Endothelial cell of umbilical vein (primary cell): ENCODE data around the gene INPP5A. TPM values are rescaled to one million over a fixed set of nuclear protein-coding genes. Genes with fewer than 3 reads are reported as not detected.

Experiments
- BruUV-seq: library from RNA; stranded (reverse); fragments of 400-500 nt; replicated peaks from 2 replicates; lab custom pipeline; 2021; lab: Mats Ljungman, UMichigan
- CTCF ChIA-PET: fragments of 300-600, 350-600 bp; sonication (Branson Sonifier 250); formaldehyde crosslinking; loops from one replicate; lab custom pipeline; 2021; ENCODE audit warnings: antibody characterized with exemption, inconsistent platforms; lab: Charles Lee
- POLR2A ChIA-PET: fragments of 300-600, 350-600 bp; sonication (Branson Sonifier 250); formaldehyde crosslinking; loops from one replicate; lab custom pipeline; 2021; ENCODE audit warnings: antibody characterized with exemption, inconsistent platforms; lab: Charles Lee
- DNase-seq: peaks from one replicate; pipeline ENCODE4 v3.0.0-alpha.2; 2011; ENCODE audit warnings: low read depth, low spot score
- FAIRE-seq: peaks from 2 replicates; lab custom pipeline; 2011; peaks lifted over from hg19 to GRCh38; lab: Jason Lieb, UNC
- H2AFZ ChIP-seq: 2 replicates; pipeline ENCODE4 v1.6.0; 2012; ENCODE audit warnings: low read depth, low read length, control low read depth, inconsistent platforms
- H3K27ac ChIP-seq: 2 replicates; pipeline ENCODE4 v1.5.1; 2011; ENCODE audit warnings: low read depth, mild to moderate bottlenecking, control low read depth, low read length, moderate library complexity; ENCODE audit not compliant: insufficient read depth
- H3K27me3 ChIP-seq, 2 experiments: 2 replicates each; pipeline versions ENCODE4 v1.6.0 to v1.6.1; 2011; ENCODE audit warnings: low read length in 2 of 2, mixed read lengths in 1 of 2; ENCODE audit not compliant: control insufficient read depth in 2 of 2, insufficient read depth in 2 of 2
- H3K36me3 ChIP-seq, 2 experiments: 2 replicates in 1 of 2; 3 replicates in 1 of 2; pipeline ENCODE4 v1.5.1; 2011; ENCODE audit warnings: low read length in 2 of 2, mild to moderate bottlenecking in 1 of 2, moderate library complexity in 1 of 2; ENCODE audit not compliant: control insufficient read depth in 2 of 2, insufficient read depth in 2 of 2; ENCODE audit errors: extremely low read depth in 1 of 2
- H3K4me1 ChIP-seq: 3 replicates; pipeline ENCODE4 v1.5.1; 2011; ENCODE audit warnings: mild to moderate bottlenecking, low read length; ENCODE audit not compliant: control insufficient read depth, insufficient read depth; ENCODE audit errors: extremely low read depth
- H3K4me2 ChIP-seq: 2 replicates; pipeline ENCODE4 v1.6.1; 2011; ENCODE audit warnings: low read length, control low read depth, mixed read lengths; ENCODE audit not compliant: insufficient read depth
- H3K4me3 ChIP-seq, 3 experiments: fragments of 200-600 bp in 1 of 3; sonication (generic), shearing (Covaris generic) in 1 of 3; replicated peaks in 1 of 3; 2 replicates each; pipeline ENCODE4 v1.5.1; 2011 to 2016; ENCODE audit warnings: control low read depth in 3 of 3, low read length in 3 of 3, mild to moderate bottlenecking in 2 of 3, inconsistent platforms in 1 of 3, low read depth in 1 of 3, moderate library complexity in 1 of 3; ENCODE audit not compliant: insufficient read depth in 1 of 3
- H3K79me2 ChIP-seq: 2 replicates; pipeline ENCODE4 v1.6.0; 2012; ENCODE audit warnings: low read length, inconsistent platforms; ENCODE audit not compliant: control insufficient read depth, insufficient read depth
- H3K9ac ChIP-seq: replicated peaks from 2 replicates; pipeline ENCODE3; 2011; ENCODE audit warnings: low read length, control low read depth; ENCODE audit not compliant: insufficient read depth; ENCODE audit errors: extremely low read depth
- H3K9me1 ChIP-seq: replicated peaks from 3 replicates; pipeline ENCODE4 v1.6.0; 2011; ENCODE audit warnings: mild to moderate bottlenecking, low read length; ENCODE audit not compliant: control insufficient read depth, insufficient read depth; ENCODE audit errors: extremely low read depth
- H3K9me3 ChIP-seq: replicated peaks from 2 replicates; pipeline ENCODE4 v1.5.1; 2012; ENCODE audit warnings: low read length, inconsistent platforms; ENCODE audit not compliant: control insufficient read depth, insufficient read depth
- H4K20me1 ChIP-seq: replicated peaks from 2 replicates; pipeline ENCODE3; 2011; ENCODE audit warnings: mild to moderate bottlenecking, low read length; ENCODE audit not compliant: control insufficient read depth, insufficient read depth; ENCODE audit errors: extremely low read depth
- EZH2 ChIP-seq: IDR thresholded peaks from 2 replicates; pipeline ENCODE4 v1.6.1; 2012; ENCODE audit warnings: borderline replicate concordance, low read depth, mild to moderate bottlenecking, moderate library complexity, low read length, inconsistent platforms; ENCODE audit not compliant: severe bottlenecking
- FOS ChIP-seq: IDR thresholded peaks from 2 replicates; pipeline ENCODE4 v1.6.1; 2011; ENCODE audit warnings: mild to moderate bottlenecking, low read length, moderate library complexity, borderline replicate concordance; ENCODE audit not compliant: insufficient read depth
- GATA2 ChIP-seq: IDR thresholded peaks from 2 replicates; pipeline ENCODE4 v1.7.0; 2011; ENCODE audit warnings: low read depth, mild to moderate bottlenecking, moderate library complexity, mixed read lengths, low read length; ENCODE audit not compliant: insufficient read length, insufficient read depth
- JUN ChIP-seq: IDR thresholded peaks from 2 replicates; pipeline ENCODE4 v1.6.1; 2011; ENCODE audit warnings: borderline replicate concordance, low read depth; ENCODE audit not compliant: insufficient read length, insufficient read depth
- MYC ChIP-seq: IDR thresholded peaks from one replicate; pipeline ENCODE4 v1.6.1; 2011; ENCODE audit warnings: mild to moderate bottlenecking, low read depth, low read length
- POLR2A ChIP-seq: IDR thresholded peaks from 2 replicates; pipeline ENCODE4 v1.6.1; 2012; ENCODE audit warnings: low read depth, mild to moderate bottlenecking, control low read depth, low read length
- POLR2AphosphoS5 ChIP-seq: IDR thresholded peaks from 2 replicates; pipeline ENCODE4 v1.6.1; 2012; ENCODE audit warnings: low read depth, mild to moderate bottlenecking, control low read depth, low read length, moderate library complexity; ENCODE audit not compliant: insufficient read depth
- dilution Hi-C: fragments of 300-500 bp; cut with MboI; formaldehyde crosslinking; loops from one replicate; pipeline ENCODE4 v1.15.0; 2019; ENCODE audit warnings: low sequenced_read_pairs; ENCODE audit not compliant: extremely low pct_ligation_motif_present
- intact Hi-C: fragments of 100-400 bp; cut with micrococcal nuclease; formaldehyde crosslinking; loops from one replicate; pipeline ENCODE4 v1.10.0; 2022
- polyA plus RNA-seq, 4 experiments: library from polyadenylated mRNA; depleted of rRNA in 3 of 4; stranded (reverse) in 3 of 4; unstranded in 1 of 4; fragments of >200 nt; gene quantifications; 2 replicates each; pipeline versions ENCODE4 v1.2.1 to v1.2.3, GENCODE V29; 2011 to 2012; ENCODE audit warnings: missing spikeins in 1 of 4
- total RNA-seq: library from RNA; stranded (reverse); gene quantifications from 2 replicates; pipeline ENCODE4 v1.2.3, GENCODE V29; 2021
- TF ChIP-seq, protein P1 (sequence below), 2 donors: IDR thresholded peaks; 1 replicate in 1 of 2; 2 replicates in 1 of 2; pipeline ENCODE4 v1.5.1; 2011; ENCODE audit warnings: low read length in 2 of 2, mild to moderate bottlenecking in 2 of 2, moderate library complexity in 2 of 2, control low read depth in 1 of 2, inconsistent platforms in 1 of 2, low read depth in 1 of 2; ENCODE audit not compliant: insufficient read depth in 1 of 2; ENCODE audit errors: extremely low read depth in 1 of 2
- TF ChIP-seq, protein P2 (sequence below): IDR thresholded peaks from 2 replicates; pipeline ENCODE4 v1.6.1; 2011; ENCODE audit not compliant: insufficient read depth, insufficient read length

Gene INPP5A
- total and polyA plus RNA-seq, 2 donors (not counting 3 experiments of a cell fraction or from before 2014, with no cell fraction given) = 22.9 to 33.2 TPM

DNA sequence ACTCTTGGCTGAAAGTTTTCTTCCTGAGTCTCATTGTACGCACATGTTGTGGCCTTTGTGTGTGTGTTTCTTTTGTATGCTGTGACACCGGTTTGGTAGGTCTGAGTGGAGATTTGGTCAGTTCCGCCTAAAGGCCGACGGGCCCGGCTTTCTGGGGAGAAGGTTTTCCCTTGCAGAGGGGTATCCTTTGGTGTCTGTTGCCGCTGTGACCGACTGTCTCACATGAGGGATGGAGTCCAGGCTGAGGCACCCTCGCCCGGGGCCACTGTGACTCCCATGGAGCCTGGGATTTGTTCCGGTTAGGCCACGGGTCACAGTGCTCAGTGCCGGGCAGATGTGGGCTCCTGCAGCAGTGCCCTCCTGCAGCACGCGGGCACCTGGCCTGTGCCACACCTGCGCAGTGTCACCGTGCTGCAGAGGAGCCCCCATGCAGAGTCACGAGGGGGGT lies 19.4 kb downstream of the INPP5A start:
- POLR2A ChIA-PET = no interaction called here
- H2AFZ ChIP-seq = no peak overlapping the region
- H3K9ac ChIP-seq = no peak overlapping the region
- intact Hi-C loops (no loop called here), dilution Hi-C loops (no loop called here)
- peaks cover 7% of the 10 kb centered on the region for H3K79me2 ChIP-seq
- no TSS peak for BruUV-seq
- TF ChIP-seq POLR2AphosphoS5 = no peak
- TF ChIP-seq, protein P1, sequence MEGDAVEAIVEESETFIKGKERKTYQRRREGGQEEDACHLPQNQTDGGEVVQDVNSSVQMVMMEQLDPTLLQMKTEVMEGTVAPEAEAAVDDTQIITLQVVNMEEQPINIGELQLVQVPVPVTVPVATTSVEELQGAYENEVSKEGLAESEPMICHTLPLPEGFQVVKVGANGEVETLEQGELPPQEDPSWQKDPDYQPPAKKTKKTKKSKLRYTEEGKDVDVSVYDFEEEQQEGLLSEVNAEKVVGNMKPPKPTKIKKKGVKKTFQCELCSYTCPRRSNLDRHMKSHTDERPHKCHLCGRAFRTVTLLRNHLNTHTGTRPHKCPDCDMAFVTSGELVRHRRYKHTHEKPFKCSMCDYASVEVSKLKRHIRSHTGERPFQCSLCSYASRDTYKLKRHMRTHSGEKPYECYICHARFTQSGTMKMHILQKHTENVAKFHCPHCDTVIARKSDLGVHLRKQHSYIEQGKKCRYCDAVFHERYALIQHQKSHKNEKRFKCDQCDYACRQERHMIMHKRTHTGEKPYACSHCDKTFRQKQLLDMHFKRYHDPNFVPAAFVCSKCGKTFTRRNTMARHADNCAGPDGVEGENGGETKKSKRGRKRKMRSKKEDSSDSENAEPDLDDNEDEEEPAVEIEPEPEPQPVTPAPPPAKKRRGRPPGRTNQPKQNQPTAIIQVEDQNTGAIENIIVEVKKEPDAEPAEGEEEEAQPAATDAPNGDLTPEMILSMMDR (IDR thresholded peaks at IDR 0.05; ENCODE audit: extremely low read depth in 1 of 2, insufficient read depth in 1 of 2, low read depth in 1 of 2, low read length in 2 of 2) = no peak
- no peak for TF ChIP-seq GATA2
- no peak for TF ChIP-seq MYC
- TF ChIP-seq JUN = no peak
- no peak for TF ChIP-seq FOS
- no peak for TF ChIP-seq POLR2A
- no peak for TF ChIP-seq EZH2
- TF ChIP-seq, protein P2, sequence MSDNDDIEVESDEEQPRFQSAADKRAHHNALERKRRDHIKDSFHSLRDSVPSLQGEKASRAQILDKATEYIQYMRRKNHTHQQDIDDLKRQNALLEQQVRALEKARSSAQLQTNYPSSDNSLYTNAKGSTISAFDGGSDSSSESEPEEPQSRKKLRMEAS = no peak
- no peak overlapping the region for H3K4me3 ChIP-seq
- no peaks in the 10 kb centered on the region for H3K27me3 ChIP-seq
- no peak overlapping the region for H3K4me2 ChIP-seq
- CTCF ChIA-PET = no interaction called here
- no peaks in the 10 kb centered on the region for H3K9me3 ChIP-seq
- FAIRE-seq (no peak), DNase-seq (no peak)
- no peaks in the 10 kb centered on the region for H3K36me3 ChIP-seq
- no peaks in the 10 kb centered on the region for H4K20me1 ChIP-seq
- no peaks in the 10 kb centered on the region for H3K4me1 ChIP-seq
- H3K9me1 ChIP-seq = no peaks in the 10 kb centered on the region
- no peak overlapping the region for H3K27ac ChIP-seq
